ENCODE measurements around the gene SCGB3A1. TPM values are rescaled to one million over a fixed set of nuclear protein-coding genes. Genes with fewer than 3 reads are reported as not detected.

Gene SCGB3A1
- total RNA-seq, 1 donor from 2014 or later, result not detected

DNA sequence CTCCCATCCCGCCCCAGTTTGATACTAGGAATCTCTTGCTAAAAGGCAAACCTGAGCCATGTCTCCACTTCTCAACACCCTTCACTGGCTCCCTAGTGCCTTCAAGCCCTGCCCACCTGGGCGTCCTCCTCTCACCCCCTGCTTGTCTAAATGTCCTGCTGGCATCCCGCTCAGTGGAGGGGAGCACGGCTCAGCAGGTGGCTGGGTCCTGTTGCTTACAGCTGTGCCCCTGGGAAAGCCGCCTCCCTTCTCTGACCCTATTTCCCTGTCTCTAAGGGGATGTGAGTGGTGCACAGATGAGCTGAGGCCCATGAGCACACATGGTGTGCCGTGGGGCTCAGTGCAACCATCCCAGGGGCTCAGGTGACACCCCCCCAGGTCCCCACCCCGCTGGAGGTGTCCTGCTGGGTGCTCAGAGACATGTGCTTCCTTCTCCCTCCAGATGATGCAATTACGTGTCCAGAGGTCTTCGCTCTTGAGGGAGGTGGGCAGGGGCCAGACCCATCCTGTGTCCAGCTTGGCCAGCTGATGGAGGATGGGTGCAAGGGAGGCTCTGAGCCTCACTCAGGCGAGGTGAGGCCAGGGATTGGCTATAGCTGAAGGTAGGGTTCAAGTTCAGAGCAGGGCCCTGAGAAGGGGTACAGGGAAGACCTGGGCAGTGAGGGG is 34.0 kb upstream of the SCGB3A1 start:
- DNase-seq, result no peak

DNA sequence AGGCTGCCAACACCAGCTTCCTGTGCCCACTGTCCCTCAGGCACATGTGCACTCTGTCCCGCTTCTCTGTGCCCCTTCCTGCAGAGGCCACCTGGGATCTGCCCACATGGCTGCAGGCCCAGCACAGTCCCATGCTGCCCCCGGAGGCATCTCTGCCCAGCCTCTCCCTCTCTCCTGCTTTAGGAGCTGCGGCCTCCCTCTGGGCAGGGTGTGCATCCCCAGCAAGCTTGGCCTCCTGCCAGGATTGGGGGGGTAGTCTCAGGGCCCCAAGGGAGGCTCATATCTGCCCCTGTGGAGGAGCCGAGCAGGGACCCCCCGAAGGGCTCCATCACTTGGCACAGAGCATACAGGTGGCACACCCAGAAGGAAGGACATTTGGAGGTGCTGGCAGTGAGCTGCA is 33.3 kb upstream of the SCGB3A1 start:
- no peak for DNase-seq

DNA sequence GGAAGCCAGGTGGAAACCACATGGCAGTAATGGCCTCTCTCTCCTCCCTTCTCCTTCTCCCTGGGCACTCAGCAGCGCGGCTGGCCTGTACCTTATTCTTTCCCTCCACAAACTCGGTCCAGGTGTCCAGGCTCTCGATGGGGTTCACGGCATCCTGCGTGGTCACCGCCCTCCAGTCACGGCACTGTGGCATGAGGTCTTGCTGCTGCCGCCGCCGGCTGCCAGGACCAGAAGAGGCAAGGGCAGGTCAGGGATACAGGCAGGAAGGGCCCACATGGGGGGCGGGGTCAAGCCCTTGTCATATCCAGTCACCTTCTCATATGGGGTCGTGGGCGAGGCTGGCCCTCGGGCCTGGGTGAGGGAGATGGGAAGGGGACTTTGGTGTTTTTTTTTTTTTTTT is 32.5 kb upstream of the SCGB3A1 start:
- DNase-seq, result no peak

DNA sequence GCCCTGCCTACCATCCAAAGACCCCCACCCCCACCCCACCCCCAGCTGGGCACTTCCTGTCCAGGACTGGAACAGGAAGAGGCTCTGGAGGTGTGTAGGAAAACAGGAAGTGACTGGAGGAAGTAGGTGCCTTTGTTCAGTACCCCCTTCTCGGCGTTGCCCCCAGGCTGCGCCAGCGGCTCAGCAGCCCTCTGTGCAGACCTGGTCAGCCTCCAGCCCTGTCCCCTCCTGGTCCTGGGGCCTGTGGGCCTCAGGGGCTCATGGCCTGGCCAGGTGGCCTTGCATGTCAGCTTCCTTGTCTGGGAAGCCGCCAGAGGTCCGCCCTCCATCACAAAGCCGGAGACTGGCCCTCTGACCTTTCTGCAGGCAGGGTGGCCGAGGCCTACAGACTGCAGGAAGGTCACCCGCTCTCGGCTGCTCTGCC is 32.1 kb upstream of the SCGB3A1 start:
- no peak for DNase-seq

DNA sequence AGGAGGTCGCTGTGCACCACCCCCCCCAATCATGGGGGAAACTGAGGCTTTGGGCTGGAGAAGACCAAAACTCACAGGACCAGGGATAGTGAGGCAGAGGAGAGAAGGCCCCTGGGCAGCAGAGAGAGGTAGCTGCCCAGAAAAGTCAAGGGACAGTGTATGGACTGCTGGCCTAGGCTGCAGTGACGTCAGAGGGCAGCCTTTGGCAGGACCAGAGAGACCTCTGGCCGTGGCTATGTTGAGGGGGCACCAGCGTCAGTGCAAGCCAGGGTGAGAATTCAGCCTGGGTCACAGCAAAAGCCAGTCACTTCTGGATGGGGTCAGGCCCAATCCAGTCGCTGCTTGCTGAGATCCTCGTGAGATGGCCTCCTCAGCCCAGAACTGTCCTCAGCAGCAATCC is 31.6 kb upstream of the SCGB3A1 start:
- no peak for DNase-seq

DNA sequence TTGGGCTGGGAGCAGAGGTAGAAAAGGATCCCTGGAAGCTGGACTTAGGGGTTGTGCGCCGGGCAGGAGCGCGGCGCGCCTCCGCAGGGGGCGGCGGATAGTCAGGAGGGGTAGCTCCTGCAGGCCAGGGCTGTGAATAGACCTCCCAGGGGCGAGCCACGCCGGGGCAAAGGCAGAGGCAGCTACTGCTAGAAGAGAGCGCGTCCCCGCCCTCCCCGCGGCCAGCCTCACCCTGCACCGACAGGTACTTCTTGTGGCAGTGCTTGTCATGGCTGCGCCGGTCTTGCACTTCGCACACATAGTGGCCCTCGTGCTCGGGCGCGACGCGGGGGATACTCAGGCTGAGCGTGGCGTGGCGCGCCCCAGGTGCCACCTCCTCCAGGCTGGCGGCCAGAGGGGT is 30.0 kb upstream of the SCGB3A1 start:
- no peak for DNase-seq

DNA sequence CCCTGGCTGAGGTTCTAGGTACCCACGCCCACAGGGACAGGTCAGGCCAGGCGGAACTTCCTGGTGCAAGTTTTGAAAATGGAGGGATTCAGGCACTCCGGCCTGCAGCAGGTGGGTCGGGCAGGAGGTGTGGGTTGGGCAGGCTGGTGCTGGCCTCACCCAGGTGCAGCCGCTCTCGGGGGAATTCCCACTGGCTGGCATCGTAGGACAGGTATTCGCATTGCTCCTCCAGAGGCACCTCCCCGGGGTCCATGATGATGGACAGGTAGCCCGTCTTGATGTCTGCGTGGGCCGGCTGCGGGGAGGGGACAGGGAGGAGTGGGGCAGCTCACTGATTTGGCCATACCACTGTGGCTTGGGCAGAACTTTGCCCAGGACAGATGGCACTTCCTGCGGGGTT is 28.7 kb upstream of the SCGB3A1 start:
- no peak for DNase-seq

DNA sequence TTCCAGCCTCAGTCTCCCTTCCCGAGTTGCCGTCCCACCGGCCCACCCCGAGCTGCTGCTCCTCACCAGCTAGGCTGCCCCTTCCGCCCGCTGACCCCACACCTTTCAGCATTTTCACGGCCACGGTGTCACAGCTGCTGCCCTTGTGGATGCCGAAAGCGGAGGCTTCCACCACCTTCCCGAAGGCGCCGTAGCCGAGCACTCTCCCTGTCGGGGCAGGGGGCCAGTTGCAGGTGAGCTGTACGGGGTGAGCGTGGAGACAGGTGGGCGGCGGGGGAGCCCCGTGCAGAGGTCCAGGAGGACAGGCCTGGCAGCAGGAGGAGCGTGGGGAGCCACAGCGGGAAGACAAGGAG is 28.2 kb upstream of the SCGB3A1 start:
- no peak for DNase-seq

DNA sequence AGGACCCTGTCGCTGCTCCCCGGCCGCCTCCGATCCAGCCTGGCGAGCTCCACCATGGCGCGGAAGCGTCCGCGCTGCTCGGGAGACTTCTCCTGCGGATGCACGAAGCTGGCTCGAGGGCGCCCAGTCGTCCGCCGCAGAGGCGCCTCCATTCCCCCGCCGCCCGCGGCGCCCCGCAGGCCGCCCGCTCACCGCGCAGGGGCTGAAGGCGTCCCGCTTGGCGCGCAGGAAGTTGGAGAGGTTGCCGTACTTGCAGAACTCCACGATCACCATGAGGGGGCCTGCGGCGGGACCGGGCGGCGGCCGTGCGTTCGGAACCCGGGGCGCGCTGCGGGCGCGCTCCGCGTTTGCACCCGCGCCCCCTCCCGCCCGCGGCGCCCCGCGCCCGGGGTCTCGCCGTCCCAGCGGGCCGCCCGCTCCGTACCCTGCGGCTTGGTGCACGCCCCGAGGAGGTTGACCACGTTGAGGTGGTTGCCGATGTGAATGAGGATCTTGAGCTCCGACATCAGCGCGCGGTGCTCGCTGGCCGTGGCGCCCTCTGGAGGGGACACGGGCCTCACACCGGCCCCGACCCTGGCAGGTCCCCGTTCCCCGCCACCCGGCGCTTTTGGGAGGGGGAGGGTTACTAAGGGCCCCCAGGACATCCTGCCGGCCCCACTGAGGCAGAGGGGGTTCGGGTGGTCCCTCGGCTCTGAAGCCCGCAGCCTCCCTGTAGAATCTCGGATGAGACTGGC is 27.7 kb upstream of the SCGB3A1 start:
- no peak for DNase-seq

DNA sequence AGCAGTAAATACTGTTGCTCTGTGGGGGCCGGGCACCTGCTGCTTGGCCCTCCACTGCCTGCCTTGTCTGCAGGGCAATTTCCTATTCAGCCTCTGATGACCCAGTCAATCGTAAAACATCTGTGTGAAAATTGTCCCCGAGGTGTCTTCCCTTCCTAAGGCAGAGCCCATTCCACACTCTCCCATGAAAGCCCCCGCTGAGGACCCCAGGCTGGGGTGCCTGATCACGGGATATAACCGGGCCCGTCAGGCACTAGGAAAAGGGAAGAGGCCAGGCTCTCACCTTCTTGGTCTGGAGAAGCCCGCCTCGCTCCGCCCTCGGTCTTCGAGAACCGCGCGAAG is 27.2 kb upstream of the SCGB3A1 start:
- DNase-seq, result no peak

DNA sequence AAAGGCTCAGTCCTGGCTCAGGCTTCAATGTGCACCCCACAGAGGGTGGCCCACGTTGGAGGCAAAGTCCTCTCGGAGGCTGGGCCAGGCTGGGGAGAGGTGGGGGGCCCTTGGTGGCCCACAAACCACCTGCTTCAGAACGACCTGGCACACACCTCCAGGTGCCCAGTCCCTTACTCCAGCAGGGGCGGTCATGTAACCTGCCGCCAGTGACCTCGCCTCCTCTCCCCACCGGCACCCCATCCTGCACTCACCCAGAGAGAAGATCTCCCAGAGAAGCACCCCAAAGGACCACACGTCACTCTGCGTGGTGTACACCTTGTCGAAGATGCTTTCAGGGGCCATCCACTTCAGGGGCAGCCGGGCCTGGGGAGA is 22.5 kb upstream of the SCGB3A1 start:
- DNase-seq, result no peak

DNA sequence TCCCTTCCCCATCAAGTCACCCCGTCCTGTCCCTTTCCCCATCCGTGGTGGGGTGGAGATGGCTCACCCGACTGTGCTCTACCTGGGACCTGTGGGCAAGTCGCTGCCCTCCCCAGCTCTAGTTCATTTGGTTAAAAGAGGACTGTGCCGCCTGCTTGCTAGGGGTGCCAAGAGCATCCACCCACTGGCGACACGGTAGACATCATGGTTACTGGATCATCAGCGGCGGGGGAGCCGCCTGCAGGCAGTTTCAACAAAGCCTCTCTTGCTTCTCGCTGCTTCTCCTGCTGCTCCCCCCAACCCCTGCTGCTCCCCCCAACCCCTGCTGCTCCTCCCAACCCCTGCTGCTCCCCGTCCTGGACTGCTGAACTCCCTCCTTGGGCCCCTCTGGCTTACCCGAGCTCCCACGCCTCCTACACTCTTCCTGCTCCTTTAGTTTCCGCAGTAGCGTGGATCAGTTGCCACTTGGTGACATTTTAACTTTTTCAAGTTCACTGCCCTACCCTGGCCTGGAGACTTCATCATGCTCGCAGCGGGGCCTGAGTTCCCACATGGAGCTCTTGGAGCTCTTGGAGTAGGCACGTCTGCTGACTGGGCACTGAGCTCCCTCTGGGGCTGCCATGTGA is 22.0 kb upstream of the SCGB3A1 start:
- DNase-seq, result no peak

DNA sequence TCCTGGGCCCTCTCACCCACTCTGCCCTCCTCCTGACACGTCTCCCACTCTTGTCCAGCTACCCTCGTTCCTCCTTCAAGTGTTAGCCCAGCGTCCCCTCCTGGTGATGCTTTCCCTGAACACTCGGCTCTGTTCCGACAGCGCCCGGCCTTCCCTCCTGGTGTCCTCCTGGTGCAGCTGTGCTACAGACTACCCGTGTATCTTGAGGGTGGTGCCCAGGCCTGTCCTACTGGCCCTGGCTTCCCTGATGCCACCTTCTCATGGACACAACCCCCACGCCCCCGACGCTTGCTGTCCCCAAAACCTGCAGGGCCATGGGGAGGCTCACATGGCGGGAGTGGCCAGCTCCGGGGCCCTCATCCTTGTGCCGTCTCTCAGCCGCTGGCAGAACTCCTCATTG is 21.4 kb upstream of the SCGB3A1 start:
- DNase-seq, result no peak

DNA sequence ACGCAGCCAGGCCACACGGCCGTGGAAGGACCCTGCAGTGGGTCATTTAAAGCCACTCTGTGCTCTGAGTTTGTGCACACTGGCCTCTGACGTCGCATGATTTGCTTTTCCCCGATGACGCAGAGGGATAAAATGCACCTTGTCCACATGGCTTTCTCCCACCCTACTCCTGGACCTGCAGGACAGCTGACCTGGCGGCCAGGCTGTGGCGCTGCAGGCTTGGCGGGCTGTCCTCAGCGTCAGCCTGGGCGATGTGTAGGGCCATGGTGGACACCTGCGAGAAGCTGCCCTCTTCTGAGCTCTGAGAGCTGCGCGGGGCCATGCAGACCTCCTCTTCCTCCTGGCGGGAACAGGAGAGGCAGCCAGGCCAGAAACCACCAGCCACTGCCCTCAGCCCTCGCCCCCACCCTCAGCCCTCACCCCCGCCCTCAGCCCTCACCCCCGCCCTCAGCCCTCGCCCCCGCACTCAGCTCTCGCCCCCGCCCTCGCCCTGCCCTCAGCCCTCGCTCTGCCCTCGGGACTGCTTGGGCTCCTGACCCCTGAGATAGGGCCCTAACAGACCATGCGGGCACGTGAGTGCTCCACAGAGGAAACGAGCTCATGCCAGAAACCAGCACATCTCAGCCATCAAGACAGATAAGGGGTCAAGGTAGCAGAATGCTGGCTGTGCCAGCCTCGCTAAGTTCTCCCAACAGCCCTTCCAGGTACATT is 20.0 kb upstream of the SCGB3A1 start:
- DNase-seq, result no peak

DNA sequence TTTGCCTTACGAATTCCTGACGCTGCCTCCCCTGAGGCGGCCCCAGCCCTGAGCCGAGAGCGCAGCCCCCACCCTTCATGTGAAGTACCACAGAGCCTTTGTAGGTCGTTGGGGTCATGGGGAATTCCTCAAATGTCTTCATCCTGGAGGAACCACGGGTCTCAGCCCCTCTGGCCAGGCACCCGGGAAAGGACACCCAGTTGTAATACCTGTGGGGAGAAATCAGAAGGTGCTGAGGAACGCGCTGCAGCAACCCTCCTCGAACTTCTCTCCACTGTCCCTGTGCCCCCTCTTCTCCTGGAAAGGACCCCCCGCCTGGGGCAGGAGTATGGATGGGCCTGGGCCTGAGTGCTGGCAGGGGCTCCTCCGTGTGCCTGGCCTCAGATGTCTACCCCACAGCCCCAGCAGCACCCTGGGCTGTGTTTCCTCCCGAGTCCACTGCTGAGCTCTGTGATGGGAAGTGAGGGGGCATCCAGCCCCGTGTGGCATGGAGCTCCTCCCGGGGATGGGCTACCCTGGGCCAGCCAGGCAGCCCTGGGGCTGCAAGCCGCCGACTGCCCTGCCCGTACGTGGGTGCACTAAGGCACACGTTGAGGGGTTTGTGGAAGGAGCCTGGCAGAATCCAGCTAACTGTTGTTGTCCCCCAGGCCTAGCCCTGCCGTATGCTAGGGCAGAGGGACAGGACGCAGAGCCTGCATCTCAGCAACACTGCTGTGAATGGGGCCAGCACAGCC is 18.7 kb upstream of the SCGB3A1 start:
- no peak for DNase-seq

DNA sequence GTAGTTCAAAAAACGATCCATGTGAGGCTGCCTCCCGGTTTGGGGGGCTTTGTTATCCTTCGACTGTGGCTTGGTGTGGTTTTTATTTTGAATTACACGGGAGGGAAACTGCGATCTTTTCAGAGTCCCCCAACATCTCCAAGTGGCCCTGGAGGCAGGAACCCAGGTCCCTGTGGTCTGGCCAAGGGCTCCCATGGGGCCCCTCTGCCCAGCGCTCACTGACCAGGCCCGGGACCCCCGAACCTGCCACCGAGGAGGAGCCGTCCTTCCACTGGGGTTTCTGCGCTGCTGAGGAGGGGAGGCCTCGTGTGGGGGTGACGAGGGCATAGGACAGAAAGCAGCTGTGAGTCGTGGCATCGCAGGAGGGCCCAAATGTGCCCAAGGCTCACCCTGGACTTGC is 18.1 kb upstream of the SCGB3A1 start:
- no peak for DNase-seq

DNA sequence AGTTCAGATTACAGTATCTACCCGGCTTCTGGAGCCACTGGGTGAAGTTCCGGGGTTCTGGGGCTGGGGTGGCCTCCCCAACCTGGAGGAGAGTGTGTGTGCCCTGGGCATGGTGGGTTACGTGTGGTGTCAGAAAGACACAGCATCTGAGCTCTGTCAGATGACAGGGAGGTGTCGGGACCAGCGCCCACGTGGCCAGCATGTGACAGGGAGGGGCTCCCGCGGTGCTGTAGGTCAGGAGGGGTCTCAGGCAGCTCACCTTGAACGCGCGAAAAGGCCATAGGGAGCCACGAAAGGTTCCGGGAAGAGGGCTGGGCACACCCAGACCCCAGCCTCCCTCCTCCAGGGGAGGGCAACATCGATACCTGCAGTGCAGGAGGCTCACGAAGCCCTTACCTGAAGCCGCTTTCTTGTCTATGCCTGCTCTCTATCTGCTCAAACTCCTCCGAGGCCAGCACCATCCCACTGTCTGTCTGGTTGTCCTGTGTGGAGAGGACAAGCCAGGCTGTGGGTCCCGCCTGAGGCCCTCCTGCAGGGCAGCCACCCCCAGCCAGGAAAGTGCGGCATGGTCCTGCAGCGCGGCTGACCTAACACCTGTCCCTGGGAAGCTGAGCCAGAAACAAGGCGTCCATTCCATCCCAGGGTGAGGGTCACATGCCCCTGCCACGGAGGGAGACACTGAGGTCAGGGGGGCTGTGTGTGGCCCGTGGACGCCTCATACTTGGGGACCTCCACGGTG is 17.4 kb upstream of the SCGB3A1 start:
- no peak for DNase-seq

DNA sequence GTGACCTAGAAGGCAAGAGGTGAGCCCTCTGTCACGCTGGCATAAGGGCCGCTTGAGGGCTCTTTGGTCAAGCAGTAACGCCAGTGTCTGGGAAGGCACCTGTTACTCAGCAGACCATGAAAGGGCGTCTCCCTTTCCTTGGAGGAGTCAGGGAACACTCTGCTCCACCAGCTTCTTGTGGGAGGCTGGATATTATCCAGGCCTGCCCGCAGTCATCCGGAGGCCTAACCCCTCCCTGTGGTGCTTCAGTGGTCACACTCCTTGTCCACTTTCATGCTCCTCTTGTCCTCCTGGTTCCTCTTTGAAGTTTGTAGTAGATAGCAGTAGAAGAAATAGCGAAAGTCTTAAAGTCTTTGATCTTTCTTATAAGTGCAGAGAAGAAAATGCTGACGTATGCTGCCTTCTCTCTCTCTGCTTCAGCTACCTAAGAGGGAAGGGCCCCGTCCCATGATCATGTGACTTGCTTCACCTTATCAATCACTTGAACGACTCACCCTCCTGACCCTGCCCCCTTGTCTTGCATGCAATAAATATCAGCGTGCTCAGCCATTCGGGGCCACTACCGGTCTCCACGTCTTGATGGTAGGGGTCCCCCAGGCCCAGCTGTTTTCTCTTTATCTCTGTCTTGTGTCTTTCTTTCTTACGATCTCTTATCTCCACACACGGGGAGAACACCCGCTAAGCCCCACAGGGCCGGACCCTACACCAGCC is 16.7 kb upstream of the SCGB3A1 start:
- DNase-seq, result no peak

DNA sequence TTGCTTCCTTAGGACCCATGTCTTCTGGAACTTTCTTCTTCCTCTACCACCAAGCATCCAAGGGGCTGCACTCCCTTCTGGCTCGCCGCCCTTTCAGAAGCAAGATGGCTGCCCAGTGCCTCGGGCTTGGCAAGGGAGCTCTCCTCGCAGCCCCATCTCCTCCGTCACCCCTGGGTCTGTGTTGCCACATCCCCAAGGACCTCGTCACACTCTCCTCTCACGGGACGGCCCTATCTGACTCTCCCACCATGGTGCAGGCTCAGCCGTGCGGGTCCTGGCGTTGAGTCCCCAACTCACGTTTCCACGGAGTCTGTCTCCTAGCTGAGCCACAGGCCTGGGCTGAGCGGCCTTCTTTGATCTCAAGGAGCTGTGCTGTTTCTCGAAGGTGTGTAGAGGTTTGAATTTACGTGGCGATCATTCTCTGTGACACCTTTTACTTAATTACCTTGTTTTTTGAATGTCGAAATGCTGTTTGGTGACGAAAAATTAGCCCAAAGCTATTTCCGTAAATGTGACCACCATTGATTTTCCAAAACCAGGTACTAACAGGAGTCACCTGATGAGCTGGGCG is 15.0 kb upstream of the SCGB3A1 start:
- DNase-seq, result no peak

DNA sequence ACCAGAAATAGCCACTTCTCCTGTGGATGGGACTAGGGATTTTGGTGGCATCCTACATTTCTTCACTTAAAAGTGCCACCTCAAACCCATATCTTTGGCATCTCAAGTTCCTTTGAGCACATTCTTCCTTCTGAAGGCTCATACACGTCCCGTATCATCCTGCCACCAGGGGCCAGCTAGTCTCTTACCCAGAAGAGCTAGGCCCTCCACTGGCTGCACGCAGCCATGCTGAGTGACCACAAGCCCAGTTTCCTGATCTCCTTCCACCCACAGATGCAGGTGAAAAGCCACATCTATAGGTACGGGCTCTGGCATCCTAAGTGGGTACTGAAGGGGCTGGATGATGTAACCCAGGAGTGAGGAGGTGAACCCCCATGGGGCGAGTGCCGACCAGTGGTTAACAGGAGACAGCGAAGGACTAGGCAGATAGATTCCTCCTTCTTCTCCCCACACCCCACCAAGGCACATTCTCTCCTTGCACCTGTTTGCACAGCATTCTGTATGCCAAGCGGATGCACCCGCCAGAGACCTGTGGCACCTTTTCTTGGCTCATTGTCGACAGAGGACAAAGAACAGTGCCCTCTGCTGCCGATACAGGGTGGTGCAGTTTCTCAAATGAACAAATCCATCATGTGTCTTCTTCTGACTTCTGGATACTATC is 14.4 kb upstream of the SCGB3A1 start:
- no peak for DNase-seq

All from skin of body (tissue), 2 donors.